Upper lobe of left lung (tissue), 6 donors: Measurements from ENCODE around the gene SAXO1. TPM values are rescaled to one million over a fixed set of nuclear protein-coding genes. Genes with fewer than 3 reads are reported as not detected.

Source experiments
- ATAC-seq, 2 donors: fragments of 200-7000 bp; cut with Tn5 transposase; one replicate each; pipeline ENCODE4 v1.9.1; 2022; ENCODE audit warnings: mild to moderate bottlenecking in 2 of 2, moderate library complexity in 2 of 2; ENCODE audit not compliant: low FRiP score in 2 of 2
- DNase-seq, 2 donors: peaks; one replicate each; pipeline ENCODE4 v3.0.0-alpha.2; 2019 to 2020
- H3K27ac ChIP-seq, 4 donors: fragments of 200-600 bp; sonication (generic); one replicate each; pipeline ENCODE4 v1.5.1; 2016 to 2019
- H3K27me3 ChIP-seq, 4 donors: fragments of 200-600 bp; sonication (generic); one replicate each; pipeline ENCODE4 v1.5.1; 2017 to 2019
- H3K36me3 ChIP-seq, 4 donors: fragments of 200-600 bp; sonication (generic); one replicate each; pipeline ENCODE4 v1.5.1; 2016 to 2019
- H3K4me1 ChIP-seq, 4 donors: fragments of 200-600 bp; sonication (generic); one replicate each; pipeline ENCODE4 v1.5.1; 2018 to 2019
- H3K4me3 ChIP-seq, 4 donors: fragments of 200-600 bp; sonication (generic); one replicate each; pipeline ENCODE4 v1.5.1; 2017 to 2019; ENCODE audit warnings: mild to moderate bottlenecking in 2 of 4, moderate library complexity in 1 of 4
- H3K9me3 ChIP-seq, 4 donors: fragments of 200-600 bp; sonication (generic); one replicate each; pipeline ENCODE4 v1.5.1; 2018 to 2019
- CTCF ChIP-seq, 6 experiments: fragments of 450-650 bp in 4 of 6; fragments of 200-600 bp in 2 of 6; sonication (generic) in 2 of 6; IDR thresholded peaks; one replicate each; pipeline ENCODE4 v1.5.1; 2016 to 2019; ENCODE audit warnings: antibody characterized with exemption in 6 of 6
- EP300 ChIP-seq, 4 donors: sonication (generic); formaldehyde crosslinking; IDR thresholded peaks; one replicate each; pipeline ENCODE4 v1.5.1; 2017; ENCODE audit warnings: antibody characterized with exemption in 4 of 4, control low read depth in 2 of 4
- POLR2A ChIP-seq, 4 donors: fragments of 450-650 bp; IDR thresholded peaks; one replicate each; pipeline ENCODE4 v1.5.1; 2016 to 2017; ENCODE audit warnings: antibody characterized with exemption in 4 of 4, mild to moderate bottlenecking in 2 of 4
- POLR2AphosphoS5 ChIP-seq, 2 donors: sonication (generic); formaldehyde crosslinking; IDR thresholded peaks; one replicate each; pipeline ENCODE4 v1.5.1; 2017; ENCODE audit warnings: antibody characterized with exemption in 2 of 2
- WGBS, 2 donors: methylation state at CpG; one replicate each; pipeline ENCODE4 v1.1.5; 2017 to 2018; 5-methylcytosine and 5-hydroxymethylcytosine counted together
- total RNA-seq, 6 donors: library from RNA; depleted of rRNA in 4 of 6; stranded (reverse); fragments of >200 nt in 4 of 6; gene quantifications; one replicate each; pipeline versions ENCODE4 v1.1.0 to v1.2.1, GENCODE V29; 2016 to 2021
- donor health status: DM: no; HTN: no; CAD: no; lungs with moderate emphysema.
- donor health status: DM: no; HTN: yes; CAD: no; lungs with severe emphysema.

Gene SAXO1
- total RNA-seq, 6 donors from 2014 or later: under 0.01 to 0.22 (median 0.05) TPM; not detected in 2

- ATAC-seq: no peak
- no peak for TF ChIP-seq POLR2A (IDR thresholded peaks at IDR 0.05)
- no peak for TF ChIP-seq EP300 (IDR thresholded peaks at IDR 0.05)
- no peak for TF ChIP-seq POLR2AphosphoS5 (IDR thresholded peaks at IDR 0.05)
- no peak for TF ChIP-seq CTCF (IDR thresholded peaks at IDR 0.05)
- Histone ChIP-seq H3K27ac (no peak overlapping the region), H3K27me3 (no peaks in the 10 kb centered on the region), H3K4me3 (no peak overlapping the region), H3K9me3 (peaks cover 4 to 23% (median 13%) of the 10 kb centered on the region in 4 donors), H3K4me1 (no peaks in the 10 kb centered on the region), H3K36me3 (no peaks in the 10 kb centered on the region)
- no peak for DNase-seq
Observed at GRCh38 chr9:18896004-18896403, 137.0 kb downstream of the SAXO1 start.

- Histone ChIP-seq H3K27me3 (no peaks in the 10 kb centered on the region), H3K4me3 (no peak overlapping the region), H3K27ac (no peak overlapping the region), H3K36me3 (no peaks in the 10 kb centered on the region), H3K4me1 (no peaks in the 10 kb centered on the region), H3K9me3 (peaks cover 4 to 23% (median 13%) of the 10 kb centered on the region in 4 donors)
- DNase-seq: no peak
- ATAC-seq: no peak
- TF ChIP-seq EP300 (IDR thresholded peaks at IDR 0.05) (no peak), CTCF (IDR thresholded peaks at IDR 0.05) (no peak), POLR2A (IDR thresholded peaks at IDR 0.05) (no peak), POLR2AphosphoS5 (IDR thresholded peaks at IDR 0.05) (no peak)
- 50 to 90% methylated on average over 1 of the region's 1 CpG for WGBS, 2 donors
Observed at GRCh38 chr9:18893491-18893890, 139.5 kb downstream of the SAXO1 start.

GRCh38 chr9:18893046-18893445 is 140.0 kb downstream of the SAXO1 start:
- H3K4me1 ChIP-seq: no peaks in the 10 kb centered on the region
- H3K9me3 ChIP-seq: peaks cover 4 to 23% (median 13%) of the 10 kb centered on the region in 4 donors
- TF ChIP-seq POLR2A (IDR thresholded peaks at IDR 0.05): no peak
- TF ChIP-seq POLR2AphosphoS5 (IDR thresholded peaks at IDR 0.05): no peak
- TF ChIP-seq EP300 (IDR thresholded peaks at IDR 0.05): no peak
- TF ChIP-seq CTCF (IDR thresholded peaks at IDR 0.05): no peak
- H3K4me3 ChIP-seq: no peak overlapping the region
- 73 to 74% methylated on average over 4 of the region's 4 CpGs for WGBS, 2 donors
- no peak for ATAC-seq
- no peak overlapping the region for H3K27ac ChIP-seq
- H3K27me3 ChIP-seq: no peaks in the 10 kb centered on the region
- no peak for DNase-seq
- no peaks in the 10 kb centered on the region for H3K36me3 ChIP-seq

GRCh38 chr9:18891946-18892670 is 140.9 kb downstream of the SAXO1 start:
- TF ChIP-seq EP300 (IDR thresholded peaks at IDR 0.05) (no peak), POLR2AphosphoS5 (IDR thresholded peaks at IDR 0.05) (no peak), POLR2A (IDR thresholded peaks at IDR 0.05) (no peak)
- Histone ChIP-seq H3K27ac (no peak overlapping the region), H3K4me3 (no peak overlapping the region), H3K9me3 (peaks cover 4 to 22% (median 12%) of the 10 kb centered on the region in 4 donors), H3K27me3 (no peaks in the 10 kb centered on the region), H3K36me3 (no peaks in the 10 kb centered on the region), H3K4me1 (no peaks in the 10 kb centered on the region)
- ATAC-seq (no peak), DNase-seq (peak in 1 of 2 donors; percentile 16)
- 88 to 96% methylated on average over 4 to 5 of the region's 5 CpGs for WGBS, 2 donors

- 61 to 67% methylated on average over 4 of the region's 4 CpGs for WGBS, 2 donors
- no peaks in the 10 kb centered on the region for H3K27me3 ChIP-seq
- no peak for TF ChIP-seq EP300 (IDR thresholded peaks at IDR 0.05)
- no peak overlapping the region for H3K4me3 ChIP-seq
- no peak for ATAC-seq
- no peaks in the 10 kb centered on the region for H3K4me1 ChIP-seq
- H3K27ac ChIP-seq: no peak overlapping the region
- peaks cover 0 to 4% (median under 1%) of the 10 kb centered on the region in 4 donors for H3K9me3 ChIP-seq
- DNase-seq: no peak
- H3K36me3 ChIP-seq: no peaks in the 10 kb centered on the region
Observed at GRCh38 chr9:18890372-18890771, 142.6 kb downstream of the SAXO1 start.

GRCh38 chr9:18889550-18889949 is 143.5 kb downstream of the SAXO1 start:
- no peaks in the 10 kb centered on the region for H3K4me1 ChIP-seq
- H3K9me3 ChIP-seq: no peaks in the 10 kb centered on the region
- no peaks in the 10 kb centered on the region for H3K36me3 ChIP-seq
- H3K4me3 ChIP-seq: no peak overlapping the region
- no peak overlapping the region for H3K27ac ChIP-seq
- H3K27me3 ChIP-seq: no peaks in the 10 kb centered on the region
- peak in 1 of 2 donors; percentile 43 for DNase-seq
- 95 to 98% methylated on average over 11 to 12 of the region's 12 CpGs for WGBS, 2 donors
- ATAC-seq: peak in 1 of 2 donors; percentile 27
- no peak for TF ChIP-seq CTCF (IDR thresholded peaks at IDR 0.05)
- TF ChIP-seq POLR2A (IDR thresholded peaks at IDR 0.05): no peak
- TF ChIP-seq POLR2AphosphoS5 (IDR thresholded peaks at IDR 0.05): no peak
- TF ChIP-seq EP300 (IDR thresholded peaks at IDR 0.05): no peak
